ENCODE measurements around the gene TMEM50A.
"Not testable (repeated sequence)": the region's sequence is repeated elsewhere in the genome, so short reads cannot be mapped to it uniquely, and the experiment has no call there.

The TMEM50A gene

GRCh38 chr1:25392841-25393240, 54.7 kb downstream of the TMEM50A start:
- Histone ChIP-seq H3K27me3 (replicated peaks; ENCODE audit: control insufficient read depth, insufficient read depth, low read length) (no peaks in the 10 kb centered on the region), H3K9ac (ENCODE audit: low read length) (no peak overlapping the region), H3K4me1 (ENCODE audit: control insufficient read depth, insufficient read depth, low read length) (no peaks in the 10 kb centered on the region), H3K36me3 (ENCODE audit: control insufficient read depth, insufficient read depth, low read length, severe bottlenecking) (no peaks in the 10 kb centered on the region), H3K4me3 (ENCODE audit: low read length) (no peak overlapping the region), H3K9me3 (ENCODE audit: control insufficient read depth, low read length) (no peaks in the 10 kb centered on the region)
- DNase-seq (ENCODE audit: low read depth): no peak

- H3K4me1 ChIP-seq (ENCODE audit: control insufficient read depth, insufficient read depth, low read length); DNase-seq (ENCODE audit: low read depth); H3K27me3 ChIP-seq (replicated peaks; ENCODE audit: control insufficient read depth, insufficient read depth, low read length): not testable (repeated sequence)
These were observed 59.4 kb downstream of the TMEM50A start for GRCh38 chr1:25397549-25397948.

GRCh38 chr1:25398079-25398478, 59.9 kb downstream of the TMEM50A start:
- not testable (repeated sequence) for H3K9me3 ChIP-seq (ENCODE audit: control insufficient read depth, low read length); H3K27me3 ChIP-seq (replicated peaks; ENCODE audit: control insufficient read depth, insufficient read depth, low read length); H3K9ac ChIP-seq (ENCODE audit: low read length); H3K4me3 ChIP-seq (ENCODE audit: low read length); H3K4me1 ChIP-seq (ENCODE audit: control insufficient read depth, insufficient read depth, low read length); H3K36me3 ChIP-seq (ENCODE audit: control insufficient read depth, insufficient read depth, low read length, severe bottlenecking); DNase-seq (ENCODE audit: low read depth)

More at GRCh38 chr1:25397549-25397948, 59.4 kb downstream of the TMEM50A start:
- not testable (repeated sequence) for H3K9ac ChIP-seq (ENCODE audit: low read length); H3K4me3 ChIP-seq (ENCODE audit: low read length); H3K36me3 ChIP-seq (ENCODE audit: control insufficient read depth, insufficient read depth, low read length, severe bottlenecking); H3K9me3 ChIP-seq (ENCODE audit: control insufficient read depth, low read length)

- H3K36me3 ChIP-seq (ENCODE audit: control insufficient read depth, insufficient read depth, low read length, severe bottlenecking); H3K4me3 ChIP-seq (ENCODE audit: low read length); H3K9me3 ChIP-seq (ENCODE audit: control insufficient read depth, low read length); DNase-seq (ENCODE audit: low read depth); H3K27me3 ChIP-seq (replicated peaks; ENCODE audit: control insufficient read depth, insufficient read depth, low read length); H3K9ac ChIP-seq (ENCODE audit: low read length); H3K4me1 ChIP-seq (ENCODE audit: control insufficient read depth, insufficient read depth, low read length): not testable (repeated sequence)
These were observed 65.0 kb downstream of the TMEM50A start for GRCh38 chr1:25402947-25403803.

- H3K4me1 ChIP-seq (ENCODE audit: control insufficient read depth, insufficient read depth, low read length); H3K9ac ChIP-seq (ENCODE audit: low read length); DNase-seq (ENCODE audit: low read depth); H3K36me3 ChIP-seq (ENCODE audit: control insufficient read depth, insufficient read depth, low read length, severe bottlenecking); H3K4me3 ChIP-seq (ENCODE audit: low read length); H3K27me3 ChIP-seq (replicated peaks; ENCODE audit: control insufficient read depth, insufficient read depth, low read length); H3K9me3 ChIP-seq (ENCODE audit: control insufficient read depth, low read length): not testable (repeated sequence)
These were observed 67.7 kb downstream of the TMEM50A start for GRCh38 chr1:25405731-25406305.

- not testable (repeated sequence) for H3K4me3 ChIP-seq (ENCODE audit: low read length); DNase-seq (ENCODE audit: low read depth); H3K9me3 ChIP-seq (ENCODE audit: control insufficient read depth, low read length); H3K9ac ChIP-seq (ENCODE audit: low read length); H3K36me3 ChIP-seq (ENCODE audit: control insufficient read depth, insufficient read depth, low read length, severe bottlenecking); H3K4me1 ChIP-seq (ENCODE audit: control insufficient read depth, insufficient read depth, low read length); H3K27me3 ChIP-seq (replicated peaks; ENCODE audit: control insufficient read depth, insufficient read depth, low read length)
These were observed 71.7 kb downstream of the TMEM50A start for GRCh38 chr1:25409641-25410427.

Measured in adipocyte (in vitro differentiated cells).